WI38 (cell line): Measurements from ENCODE around the gene NCOA1.

Experiments used
- H3K4me3 ChIP-seq: 2 replicates; pipeline ENCODE4 v1.5.1; 2011; ENCODE audit warnings: low read depth, mild to moderate bottlenecking, control low read depth, low read length
- CTCF ChIP-seq: IDR thresholded peaks from 2 replicates; pipeline ENCODE4 v1.5.1; 2012; ENCODE audit warnings: low read depth, mild to moderate bottlenecking, control low read depth, low read length

Gene NCOA1

GRCh38 chr2:24613154-24613814 is 122.2 kb downstream of the NCOA1 start:
- no peak overlapping the region for H3K4me3 ChIP-seq
- peak; percentile 64 for TF ChIP-seq CTCF

GRCh38 chr2:24616616-24617015 is 125.6 kb downstream of the NCOA1 start:
- no peak overlapping the region for H3K4me3 ChIP-seq
- no peak for TF ChIP-seq CTCF

- no peak overlapping the region for H3K4me3 ChIP-seq
- TF ChIP-seq CTCF = no peak
These were observed 126.4 kb downstream of the NCOA1 start for GRCh38 chr2:24617424-24617823.

- H3K4me3 ChIP-seq = no peak overlapping the region
- TF ChIP-seq CTCF = no peak
These were observed 127.1 kb downstream of the NCOA1 start for GRCh38 chr2:24618144-24618543.

- no peak for TF ChIP-seq CTCF
- no peak overlapping the region for H3K4me3 ChIP-seq
These were observed 127.6 kb downstream of the NCOA1 start for GRCh38 chr2:24618680-24619079.

GRCh38 chr2:24620936-24621335 is 129.9 kb downstream of the NCOA1 start:
- TF ChIP-seq CTCF = no peak
- H3K4me3 ChIP-seq = no peak overlapping the region

GRCh38 chr2:24621779-24622538 is 130.9 kb downstream of the NCOA1 start:
- no peak for TF ChIP-seq CTCF
- H3K4me3 ChIP-seq = no peak overlapping the region
